Upper lobe of left lung (tissue), 4 donors: ENCODE data around the gene HSPD1.

Experiments
- CTCF ChIP-seq, 6 experiments: fragments of 450-650 bp in 4 of 6; fragments of 200-600 bp in 2 of 6; sonication (generic) in 2 of 6; IDR thresholded peaks; one replicate each; pipeline ENCODE4 v1.5.1; 2016 to 2019; ENCODE audit warnings: antibody characterized with exemption in 6 of 6
- POLR2A ChIP-seq, 4 donors: fragments of 450-650 bp; IDR thresholded peaks; one replicate each; pipeline ENCODE4 v1.5.1; 2016 to 2017; ENCODE audit warnings: antibody characterized with exemption in 4 of 4, mild to moderate bottlenecking in 2 of 4

- TF ChIP-seq CTCF (IDR thresholded peaks at IDR 0.05) (no peak), POLR2A (IDR thresholded peaks at IDR 0.05) (no peak)
Observed at GRCh38 chr2:197450465-197450864, 49.2 kb downstream of the HSPD1 start.
